UCSD-AML1 (cell line): ENCODE results near the gene ZNF546.
"Not testable (repeated sequence)": the region's sequence is repeated elsewhere in the genome, so short reads cannot be mapped to it uniquely, and the experiment has no call there.

Experiments
- DNase-seq: peaks from one replicate; lab custom pipeline; 2025; ENCODE audit not compliant: unreplicated experiment; lab: John Stamatoyannopoulos, UW

Gene ZNF546

GRCh38 chr19:39983695-39984300, 13.1 kb upstream of the ZNF546 start:
- no peak for DNase-seq

DNA sequence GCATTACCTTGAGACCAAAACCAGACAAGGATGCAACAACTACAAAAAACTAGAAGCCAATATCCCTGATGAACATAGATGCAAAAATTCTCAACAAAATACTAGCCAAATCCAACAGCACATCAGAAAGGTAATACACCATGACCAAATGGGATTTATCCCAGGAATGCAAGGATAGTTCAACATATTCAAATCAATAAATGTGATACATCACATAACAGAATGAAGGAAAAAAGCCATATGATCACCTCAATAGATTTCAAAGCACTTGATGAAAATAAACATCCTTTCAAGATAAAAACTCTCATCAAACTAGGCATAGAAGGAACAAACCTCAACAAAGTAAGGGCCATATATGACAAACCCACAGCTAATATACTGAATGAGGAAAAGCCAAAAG, 10.2 kb upstream of the ZNF546 start:
- no peak for DNase-seq

GRCh38 chr19:39987167-39987566, 9.7 kb upstream of the ZNF546 start:
- DNase-seq, result no peak

DNA sequence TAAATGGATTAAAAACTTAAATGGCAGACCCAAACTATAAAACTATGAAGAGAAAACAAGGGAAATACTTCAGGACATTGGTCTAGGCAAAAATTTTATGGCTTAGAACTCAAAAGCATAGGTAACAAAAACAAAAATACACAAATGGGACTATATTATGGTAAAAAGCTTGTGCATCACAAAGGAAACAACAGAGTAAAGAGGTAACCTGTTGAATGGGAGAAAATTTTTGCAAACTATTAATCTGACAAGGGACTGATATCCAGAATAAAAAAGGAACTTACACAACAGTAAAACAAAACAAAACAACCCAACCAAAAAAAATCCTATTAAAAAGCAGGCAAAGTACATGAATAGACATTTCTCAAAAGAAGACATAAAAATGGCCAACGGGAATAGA, 9.3 kb upstream of the ZNF546 start:
- no peak for DNase-seq

DNA sequence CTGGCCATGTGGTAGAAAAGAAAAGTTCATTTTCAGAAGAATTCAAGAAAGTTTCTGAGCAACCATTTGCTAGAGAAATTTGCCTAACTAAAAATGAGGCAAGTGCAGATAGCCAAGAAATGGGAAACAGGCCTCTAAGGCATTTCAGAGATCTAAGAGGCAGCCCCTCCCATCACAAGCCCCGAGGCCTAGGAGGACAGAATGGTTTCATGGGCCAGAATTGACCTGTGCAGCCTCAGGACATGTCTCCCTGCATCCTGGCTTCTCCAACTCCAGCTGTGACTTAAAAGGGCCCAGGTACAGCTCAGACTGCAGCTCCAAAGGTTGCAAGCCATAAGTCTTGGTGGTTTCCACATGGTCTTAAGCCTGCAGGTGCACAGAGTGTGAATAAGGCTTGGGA, 3.3 kb upstream of the ZNF546 start:
- no peak for DNase-seq

GRCh38 chr19:39994361-39994760, 2.5 kb upstream of the ZNF546 start:
- no peak for DNase-seq

DNA sequence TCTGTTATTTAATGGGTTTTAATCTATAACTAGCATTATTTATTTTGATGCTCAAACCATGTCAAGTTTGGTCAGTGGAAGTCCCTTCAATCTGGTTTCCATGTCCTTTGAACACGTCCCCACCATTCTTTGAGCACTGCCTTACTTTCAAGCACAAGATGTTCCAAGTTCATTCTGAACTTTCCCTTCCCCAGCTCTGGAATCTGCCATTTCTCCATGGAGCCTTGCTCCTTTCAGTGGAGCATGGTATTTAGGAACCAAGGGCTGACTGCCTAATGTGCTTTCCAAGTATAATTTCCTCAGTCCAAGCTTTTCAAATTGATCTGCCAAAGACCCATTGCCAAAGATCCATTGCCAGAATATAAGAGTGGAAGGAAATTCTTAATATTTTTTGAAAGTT, 1.1 kb upstream of the ZNF546 start:
- no peak for DNase-seq

DNA sequence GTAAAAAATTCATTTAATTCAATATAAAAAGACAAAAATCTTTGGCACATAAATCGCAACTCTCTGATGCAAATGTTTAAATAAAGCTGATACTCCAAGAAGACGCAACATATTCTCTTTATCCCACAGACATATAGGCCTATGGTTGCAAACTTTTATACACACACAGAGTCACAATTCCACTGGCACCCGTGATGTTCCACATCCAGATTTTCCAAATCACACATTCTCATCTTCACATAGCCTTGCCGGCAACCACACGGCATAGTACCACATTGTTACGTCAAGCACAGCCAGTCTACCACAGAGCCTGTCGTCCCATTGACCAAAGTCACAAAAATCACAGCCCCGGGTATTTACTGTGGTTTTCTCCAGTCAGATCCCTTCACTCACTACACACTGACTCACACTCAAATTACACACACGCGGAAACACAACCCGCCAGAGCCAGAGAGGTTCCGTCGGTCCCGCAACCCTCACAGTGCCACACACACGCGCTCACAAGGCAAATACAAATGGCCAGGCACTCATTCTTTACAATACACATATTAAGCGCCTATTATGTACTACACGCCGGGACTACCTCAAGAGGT, 546 bp upstream of the ZNF546 start:
- no peak for DNase-seq

DNA sequence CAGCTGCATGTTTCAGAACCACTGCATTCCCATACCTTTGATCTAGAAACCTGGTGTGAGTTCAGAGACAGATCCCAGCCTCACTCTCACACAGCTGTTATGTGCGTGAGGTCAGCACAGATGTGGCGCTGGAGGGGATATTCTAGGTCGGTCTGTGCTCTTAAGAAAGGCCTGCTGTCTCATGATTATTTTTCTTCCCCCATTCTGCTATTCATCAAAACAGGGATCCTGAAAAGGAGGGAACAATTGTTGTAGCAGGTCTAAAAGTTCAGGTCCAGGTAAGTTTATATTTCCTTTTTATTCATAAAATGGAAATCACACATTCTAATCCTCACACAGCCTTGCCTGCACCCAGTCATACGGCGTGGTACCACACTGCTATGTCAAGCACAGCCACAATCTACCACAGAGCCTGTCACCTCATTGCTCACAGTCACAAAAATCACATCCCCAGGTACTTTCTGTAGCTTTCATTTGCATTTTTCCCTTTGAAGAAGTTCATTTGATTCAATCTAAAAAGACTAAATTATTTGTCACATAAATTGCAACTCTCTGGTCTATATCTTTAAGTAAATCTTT, 867 bp downstream of the ZNF546 start:
- DNase-seq, result no peak

- no peak for DNase-seq
Measured at GRCh38 chr19:39998501-39998900, 1.6 kb downstream of the ZNF546 start.

GRCh38 chr19:40005691-40006272, 8.9 kb downstream of the ZNF546 start:
- no peak for DNase-seq

DNA sequence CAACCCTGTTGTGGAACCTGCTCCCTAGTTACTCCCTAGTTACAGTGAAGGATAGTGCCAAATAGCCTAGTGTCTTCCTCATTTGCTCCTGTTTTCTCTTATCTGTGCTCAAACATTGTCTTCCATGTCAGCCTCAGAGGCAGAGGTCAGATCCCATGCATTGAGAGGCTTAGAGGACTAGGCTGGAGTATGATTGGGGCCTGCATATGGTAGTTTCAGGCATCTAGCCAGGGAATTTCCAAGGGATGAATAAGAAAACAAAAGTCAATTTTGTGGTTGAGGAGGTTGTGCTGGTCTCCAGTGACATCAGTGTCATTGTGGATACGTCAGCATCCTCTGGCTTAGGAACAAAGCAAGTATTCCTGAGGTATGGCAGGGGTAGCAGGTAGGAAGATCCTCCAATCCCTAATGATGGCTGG, 9.4 kb downstream of the ZNF546 start:
- no peak for DNase-seq

GRCh38 chr19:40009674-40010073, 12.8 kb downstream of the ZNF546 start:
- no peak for DNase-seq

- no peak for DNase-seq
Measured at GRCh38 chr19:40013991-40014390, 17.1 kb downstream of the ZNF546 start.

- DNase-seq, result no peak
Measured at GRCh38 chr19:40023969-40024368, 27.1 kb downstream of the ZNF546 start.

GRCh38 chr19:40025938-40026596, 29.2 kb downstream of the ZNF546 start:
- DNase-seq, result no peak

DNA sequence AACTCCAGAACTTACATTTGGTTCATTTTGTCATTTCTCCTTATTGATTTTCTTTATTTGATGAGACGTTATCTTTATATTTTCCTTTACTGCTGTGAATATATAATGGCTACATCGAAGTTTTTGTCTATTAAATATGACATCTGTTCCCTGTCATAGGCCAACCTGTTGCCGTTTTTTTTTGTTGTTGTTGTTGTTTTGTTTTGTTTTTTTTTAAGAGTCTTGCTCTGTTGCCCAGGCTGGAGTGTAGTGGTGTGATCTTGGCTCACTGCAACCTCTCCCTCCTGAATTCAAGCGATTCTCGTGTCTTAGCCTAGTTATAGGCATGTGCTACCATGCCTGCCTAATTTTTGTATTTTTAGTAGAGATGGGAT, 29.7 kb downstream of the ZNF546 start:
- DNase-seq, result no peak

DNA sequence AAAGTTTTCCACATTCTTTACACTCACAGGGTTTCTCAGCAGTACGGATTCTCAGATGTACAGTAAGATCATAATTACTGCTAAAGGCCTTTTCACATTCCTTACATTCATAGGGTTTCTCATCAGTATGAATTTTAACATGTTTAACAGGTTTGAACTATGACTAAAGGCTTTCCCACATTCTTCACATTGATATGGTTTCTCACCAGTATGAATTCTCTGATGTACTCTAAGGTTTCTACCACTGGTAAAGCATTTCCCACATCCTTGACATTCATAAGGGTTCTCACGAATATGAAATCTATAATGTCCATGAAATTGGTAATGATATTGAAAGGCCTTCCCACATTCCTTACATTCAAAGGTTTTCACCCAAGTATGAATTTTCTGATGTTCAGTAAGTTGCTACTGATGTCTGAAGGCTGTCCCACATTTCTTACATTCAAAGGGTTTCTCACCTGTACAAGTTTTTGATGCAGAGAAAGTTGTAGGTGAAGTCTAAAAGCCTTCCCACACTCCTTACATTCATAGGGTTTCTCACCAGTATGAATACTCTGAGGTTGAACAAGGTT, 37.2 kb downstream of the ZNF546 start:
- DNase-seq, result no peak

GRCh38 chr19:40035996-40036395, 39.1 kb downstream of the ZNF546 start:
- DNase-seq, result no peak

GRCh38 chr19:40038047-40038446, 41.2 kb downstream of the ZNF546 start:
- DNase-seq, result not testable (repeated sequence)

DNA sequence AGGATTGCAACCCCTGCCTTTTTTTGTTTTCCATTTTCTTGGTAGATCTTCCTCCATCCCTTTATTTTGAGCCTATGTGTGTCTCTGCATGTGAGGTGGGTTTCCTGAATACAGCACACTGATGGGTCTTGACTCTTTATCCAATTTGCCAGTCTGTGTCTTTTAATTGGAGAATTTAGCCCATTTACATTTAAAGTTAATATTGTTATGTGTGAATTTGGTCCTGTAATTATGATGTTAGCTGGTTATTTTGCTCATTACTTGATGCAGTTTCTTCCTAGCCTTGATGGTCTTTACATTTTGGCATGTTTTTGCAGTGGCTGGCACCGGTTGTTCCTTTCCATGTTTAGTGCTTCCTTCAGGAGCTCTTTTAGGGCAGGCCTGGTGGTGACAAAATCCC, 44.9 kb downstream of the ZNF546 start:
- DNase-seq, result not testable (repeated sequence)

GRCh38 chr19:40053491-40053890, 56.6 kb downstream of the ZNF546 start:
- DNase-seq, result no peak
